Heart left ventricle (tissue), 13 donors: Measurements from ENCODE around the gene DCAF16.

ENCODE experiments used
- POLR2A ChIP-seq, 2 donors: fragments of 450-650 bp; IDR thresholded peaks; one replicate each; pipeline ENCODE4 v1.6.1; 2017; ENCODE audit warnings: antibody characterized with exemption in 2 of 2, mild to moderate bottlenecking in 2 of 2, moderate library complexity in 2 of 2
- TF ChIP-seq, protein P1 (sequence below), 12 donors: fragments of 200-600 bp; sonication (generic) in 4 of 12; IDR thresholded peaks; one replicate each; pipeline versions ENCODE4 v1.5.0 to v1.8.0; 2018 to 2022; ENCODE audit warnings: antibody characterized with exemption in 12 of 12, mild to moderate bottlenecking in 5 of 12
- donor health status: ischemic (EF 13 %, LVEDD 7.1; RV severe dilation, severe dysfunction).
- donor health status: DM: no; HTN: yes; CAD: no.
- donor health status: DM: no; HTN: no; CAD: no.
- donor health status: ischemic (EF 25% LVEDD 6.9; RV normal size, moderate dysfunction).
- donor health status: ischemic (EF 25% LVEDD 5.7; RV mildly dilated, moderate dysfunction).
- donor health status: ischemic (EF 35%, LVEDD 5.7; RV mildly dilated, moderate dysfunction).
- donor health status: nonischemic (EF 11% LVEDD 7.7; RV severe dilation, severe dysfunction).
- donor health status: DM: yes; HTN: yes; CAD: no.
- donor health status: PGD.
- donor health status: ischemic (EF 29% LVEDD 5.4; RV normal size, mild dysfunction).
- donor health status: nonischemic (EF 23%, LVEDD 6.1; RV moderate dilation, normal function).

DNA sequence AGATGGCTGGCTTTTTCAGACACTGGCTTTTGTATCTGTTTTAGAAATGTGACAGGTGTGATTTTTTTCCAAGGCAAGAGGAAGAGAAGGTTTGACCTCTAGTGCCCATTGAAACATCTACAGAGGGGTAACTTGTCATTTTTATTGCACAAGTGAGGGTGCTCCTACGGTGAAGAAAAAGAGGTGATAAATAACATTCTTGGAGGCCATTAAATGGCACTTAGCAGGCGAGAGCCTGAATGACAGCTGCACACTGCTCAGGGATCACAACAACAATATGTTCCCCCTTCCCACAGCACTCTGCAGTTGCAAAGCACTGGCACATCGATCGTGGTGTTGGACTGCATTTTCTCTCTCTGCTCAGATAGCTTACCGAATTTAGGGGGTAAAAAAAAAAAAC, 52.1 kb downstream of the DCAF16 start:
- TF ChIP-seq, protein P1, sequence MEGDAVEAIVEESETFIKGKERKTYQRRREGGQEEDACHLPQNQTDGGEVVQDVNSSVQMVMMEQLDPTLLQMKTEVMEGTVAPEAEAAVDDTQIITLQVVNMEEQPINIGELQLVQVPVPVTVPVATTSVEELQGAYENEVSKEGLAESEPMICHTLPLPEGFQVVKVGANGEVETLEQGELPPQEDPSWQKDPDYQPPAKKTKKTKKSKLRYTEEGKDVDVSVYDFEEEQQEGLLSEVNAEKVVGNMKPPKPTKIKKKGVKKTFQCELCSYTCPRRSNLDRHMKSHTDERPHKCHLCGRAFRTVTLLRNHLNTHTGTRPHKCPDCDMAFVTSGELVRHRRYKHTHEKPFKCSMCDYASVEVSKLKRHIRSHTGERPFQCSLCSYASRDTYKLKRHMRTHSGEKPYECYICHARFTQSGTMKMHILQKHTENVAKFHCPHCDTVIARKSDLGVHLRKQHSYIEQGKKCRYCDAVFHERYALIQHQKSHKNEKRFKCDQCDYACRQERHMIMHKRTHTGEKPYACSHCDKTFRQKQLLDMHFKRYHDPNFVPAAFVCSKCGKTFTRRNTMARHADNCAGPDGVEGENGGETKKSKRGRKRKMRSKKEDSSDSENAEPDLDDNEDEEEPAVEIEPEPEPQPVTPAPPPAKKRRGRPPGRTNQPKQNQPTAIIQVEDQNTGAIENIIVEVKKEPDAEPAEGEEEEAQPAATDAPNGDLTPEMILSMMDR (IDR thresholded peaks at IDR 0.05), result no peak
- TF ChIP-seq POLR2A (IDR thresholded peaks at IDR 0.05), result no peak
